ENCODE data around the gene CACNB1.
"Not testable (repeated sequence)": the region's sequence is repeated elsewhere in the genome, so short reads cannot be mapped to it uniquely, and the experiment has no call there.

Gene CACNB1

DNA sequence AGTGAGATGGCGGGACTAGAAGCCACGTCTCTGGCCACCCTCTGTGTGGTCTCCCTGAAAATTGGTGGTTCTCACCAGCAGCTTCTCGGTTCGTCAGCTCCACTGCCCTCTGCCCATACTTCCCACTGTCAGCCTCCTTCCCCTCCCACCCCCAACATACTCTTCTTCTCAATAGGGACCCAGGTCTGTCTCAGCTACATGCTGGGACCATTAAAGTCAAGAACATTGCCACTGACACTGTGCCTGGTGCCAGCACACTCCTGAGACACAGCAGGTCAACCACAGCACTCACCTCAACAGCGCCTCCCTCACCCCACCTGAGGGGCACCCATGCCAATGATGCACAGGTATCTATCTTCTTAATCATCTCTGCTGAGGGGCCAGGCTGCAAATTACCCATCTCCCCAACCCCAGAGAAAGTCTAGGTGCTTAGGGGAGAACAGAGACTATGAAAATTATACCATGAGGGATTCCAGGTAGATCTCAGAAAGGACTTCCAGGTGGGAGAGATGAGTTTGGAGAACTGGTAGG is 47.3 kb downstream of the CACNB1 start:
- DNase-seq = no peak

DNA sequence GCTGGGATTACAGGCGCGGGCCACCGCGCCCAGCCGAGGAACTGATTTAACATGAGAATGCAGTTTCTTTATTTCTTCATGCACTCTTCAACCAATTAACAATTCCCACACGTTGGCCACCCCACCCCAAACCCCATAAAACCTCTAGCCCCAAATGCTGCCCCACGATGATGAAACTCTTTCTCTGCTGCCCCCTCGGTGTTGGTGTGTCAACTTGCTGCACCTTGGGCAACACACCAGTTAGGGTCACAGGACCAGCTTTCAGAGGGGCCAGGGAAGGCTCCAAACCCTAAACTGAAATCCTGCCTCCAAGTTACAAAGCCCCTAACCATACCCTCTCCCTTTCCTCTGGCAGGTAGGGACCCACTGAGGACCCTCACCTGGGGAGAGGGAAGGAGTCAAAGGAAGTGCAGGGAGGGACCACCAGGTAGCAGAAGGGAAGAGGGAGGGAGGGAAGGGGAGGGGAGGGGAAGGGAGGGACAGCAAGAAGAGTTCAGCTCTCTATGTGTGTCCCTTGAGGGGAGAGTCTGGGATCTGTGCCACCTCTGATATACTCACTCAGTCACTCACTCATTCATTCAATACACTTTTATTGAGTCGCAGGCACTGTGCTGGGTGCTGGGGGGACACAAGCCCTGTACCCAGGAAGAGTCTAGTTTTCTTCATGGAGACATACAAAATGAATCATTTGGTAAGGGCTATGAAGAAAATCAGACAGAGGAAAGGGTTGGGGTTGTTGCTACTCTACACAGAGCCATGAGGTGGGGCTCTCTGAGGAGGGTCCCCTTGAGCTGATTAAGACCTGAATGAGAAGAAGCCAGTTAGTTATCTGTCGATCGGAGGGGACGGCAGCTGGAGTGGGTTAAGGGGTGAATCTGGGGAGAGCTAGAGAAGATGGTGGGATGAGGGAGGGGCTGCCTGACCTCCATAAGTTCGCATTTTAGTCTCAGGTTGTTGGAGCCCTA is 50.0 kb downstream of the CACNB1 start:
- no peak for DNase-seq

DNA sequence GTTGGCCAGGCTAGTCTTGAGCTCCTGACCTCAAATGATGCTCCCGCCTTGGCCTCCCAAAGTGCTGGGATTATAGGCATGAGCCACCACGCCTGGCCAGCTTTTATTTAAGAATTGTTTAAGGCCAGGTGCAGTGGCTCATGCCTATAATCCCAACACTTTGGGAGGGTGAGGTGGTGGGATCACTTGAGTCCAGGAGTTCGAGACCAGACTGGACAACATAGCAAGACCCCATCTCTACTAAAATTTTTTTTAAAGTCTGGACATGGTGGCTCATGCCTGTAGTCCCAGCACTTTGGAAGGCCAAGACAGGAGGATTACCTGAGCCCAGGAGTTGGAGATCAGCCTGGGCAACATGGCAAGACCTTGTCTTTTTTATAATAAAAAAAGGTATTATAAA is 51.2 kb downstream of the CACNB1 start:
- DNase-seq = no peak

DNA sequence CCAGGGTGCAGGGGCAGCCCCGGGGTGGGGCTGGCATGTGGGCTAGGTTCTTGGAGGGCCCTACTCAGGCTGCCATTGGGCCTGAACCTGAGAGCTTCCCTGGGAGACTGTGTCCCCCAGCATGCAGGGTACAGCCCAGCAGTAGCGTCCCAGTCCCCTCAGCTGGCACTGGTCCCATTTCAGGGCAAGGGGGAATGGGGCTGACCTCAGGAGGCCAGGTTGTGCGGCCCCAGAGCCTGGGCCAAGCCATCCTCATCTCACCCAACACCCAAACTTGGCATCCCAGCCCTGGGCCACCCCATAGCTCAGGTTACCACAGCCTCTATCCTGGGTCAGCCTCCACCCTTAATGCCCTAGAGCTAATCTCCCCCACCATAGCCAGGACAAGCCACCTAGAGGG is 52.3 kb downstream of the CACNB1 start:
- DNase-seq = no peak

DNA sequence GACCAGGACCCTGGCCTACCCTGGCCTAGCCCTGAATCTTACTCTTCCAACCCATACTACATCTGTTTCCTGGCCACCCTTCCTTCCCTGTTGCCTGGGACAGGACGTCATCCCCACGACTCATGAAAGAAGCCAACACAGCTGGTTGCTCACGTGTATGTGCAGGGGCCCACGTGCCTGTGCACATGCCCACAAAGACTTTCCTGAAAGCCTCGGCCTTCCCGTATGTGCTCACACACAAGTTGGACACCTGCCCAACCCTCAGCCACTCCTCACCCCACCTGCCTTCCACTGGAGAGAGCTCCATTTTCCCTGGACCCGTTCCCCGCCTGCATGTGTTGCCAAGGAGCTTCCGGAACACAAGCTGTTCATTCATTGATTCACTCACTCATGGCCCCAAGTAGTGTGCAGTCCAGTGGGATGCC is 53.0 kb downstream of the CACNB1 start:
- DNase-seq = no peak

DNA sequence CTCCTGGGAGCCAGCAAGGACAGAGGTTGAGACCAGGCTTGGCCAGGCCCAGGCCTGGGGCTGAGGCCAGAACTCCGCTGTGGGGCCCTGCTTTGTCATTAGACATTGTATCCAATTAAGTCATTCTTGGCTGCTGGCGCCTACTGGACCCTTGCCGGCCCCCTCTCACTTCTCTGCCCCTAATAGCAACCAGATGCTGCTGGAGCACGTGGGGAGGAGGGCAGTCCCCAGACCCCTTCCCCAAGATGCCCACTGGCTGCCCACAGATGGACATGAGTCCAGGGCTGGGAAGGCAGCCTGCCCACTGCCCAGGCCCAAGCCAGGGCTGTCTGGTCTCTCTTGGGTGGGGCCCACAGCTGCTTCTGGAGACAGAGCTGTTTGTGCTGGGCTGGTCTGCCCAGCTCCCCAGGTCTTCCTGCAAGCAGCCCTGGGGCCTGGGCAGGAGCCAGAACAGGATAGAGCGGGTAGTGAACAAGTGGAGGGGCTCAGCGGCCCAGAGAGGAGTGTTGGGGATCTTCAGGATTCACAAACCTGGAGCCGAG is 53.8 kb downstream of the CACNB1 start:
- DNase-seq = no peak

DNA sequence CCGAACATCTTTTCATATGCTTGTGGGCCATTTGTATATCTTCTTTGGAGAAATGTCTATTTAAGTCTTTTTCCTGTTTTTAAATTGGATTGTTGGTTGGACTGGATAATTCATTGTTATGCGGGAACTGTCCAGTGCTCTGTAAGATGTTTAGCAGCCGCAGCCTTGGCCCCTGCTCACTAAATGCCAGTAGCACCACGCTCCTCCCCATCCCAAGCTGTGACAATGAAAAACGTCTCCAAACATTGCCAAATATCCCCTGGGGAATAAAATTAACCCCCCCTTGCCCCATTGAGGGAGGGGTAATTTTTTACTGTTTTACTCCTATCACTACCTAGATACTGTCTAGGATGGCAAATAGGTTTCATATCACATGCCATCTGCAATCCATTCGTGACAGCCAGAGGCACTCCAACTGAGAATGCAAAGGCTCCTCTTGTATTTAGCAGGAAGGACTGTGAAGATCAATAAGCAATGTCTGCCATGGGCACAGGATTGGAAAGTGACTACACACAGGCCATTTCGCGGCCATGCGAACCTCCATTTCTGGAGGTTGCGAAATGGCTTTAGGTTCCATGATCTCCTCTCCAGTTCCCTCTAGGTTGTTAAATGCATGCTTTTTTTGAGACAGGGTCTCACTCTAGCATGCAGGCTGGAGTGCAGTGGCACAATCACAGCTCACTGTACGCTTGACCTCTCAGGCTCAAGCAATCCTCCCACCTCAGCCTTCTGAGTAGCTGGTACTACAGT is 55.4 kb downstream of the CACNB1 start:
- DNase-seq = no peak

DNA sequence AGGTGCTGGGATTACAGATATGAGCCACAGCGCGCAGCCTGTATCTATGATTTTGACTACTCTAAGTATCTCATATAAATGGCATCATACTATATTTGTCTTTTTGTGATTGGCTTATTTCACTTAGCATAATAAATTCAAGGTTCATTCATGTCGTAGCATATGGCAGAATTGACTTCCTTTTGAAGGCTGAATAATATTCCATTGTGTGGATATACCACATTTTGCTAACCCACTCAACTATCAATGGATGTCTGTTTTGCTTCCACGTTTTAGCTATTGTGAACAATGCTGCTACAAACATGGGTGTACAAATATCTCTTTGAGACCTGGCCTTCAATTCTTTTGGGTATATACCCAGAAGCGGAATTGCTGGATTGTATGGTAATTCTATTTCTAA is 56.2 kb downstream of the CACNB1 start:
- DNase-seq = no peak

DNA sequence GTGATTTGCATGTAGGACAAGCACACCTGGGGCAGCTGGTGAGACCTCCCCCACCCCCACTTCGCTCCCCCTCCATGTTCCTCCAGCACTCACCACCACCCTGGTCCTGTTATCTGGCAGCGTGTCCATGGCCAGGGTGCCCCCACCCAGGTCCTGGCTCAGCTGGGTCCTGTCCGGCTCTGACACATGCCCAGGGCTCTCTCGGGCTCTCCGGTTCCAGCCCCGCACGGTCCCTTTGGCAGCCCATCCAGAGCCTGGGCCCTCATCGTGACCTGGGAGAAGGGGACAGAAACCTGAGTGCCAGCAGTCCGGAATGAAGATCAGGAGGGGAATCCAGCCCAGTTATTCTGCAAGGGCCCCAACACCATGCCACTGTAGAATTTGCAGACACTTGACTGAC is 57.9 kb downstream of the CACNB1 start:
- no peak for DNase-seq

DNA sequence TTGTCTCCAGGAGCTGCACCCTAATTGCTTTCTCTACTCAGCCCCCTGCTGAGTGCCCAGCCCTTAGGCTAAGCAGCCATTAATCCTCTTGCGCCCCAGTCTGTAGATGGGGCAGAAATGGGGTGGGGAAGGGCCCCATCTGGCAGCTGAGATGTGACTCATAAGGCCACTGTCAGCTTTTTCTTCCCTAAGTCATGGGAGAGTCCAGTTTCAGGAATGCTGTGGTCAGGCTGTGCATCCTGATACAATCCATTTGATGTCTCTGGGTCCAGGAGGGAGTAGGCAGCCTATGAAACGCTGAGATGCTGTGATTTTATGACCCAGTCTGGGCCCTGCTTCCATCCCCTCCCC is 58.3 kb downstream of the CACNB1 start:
- no peak for DNase-seq

DNA sequence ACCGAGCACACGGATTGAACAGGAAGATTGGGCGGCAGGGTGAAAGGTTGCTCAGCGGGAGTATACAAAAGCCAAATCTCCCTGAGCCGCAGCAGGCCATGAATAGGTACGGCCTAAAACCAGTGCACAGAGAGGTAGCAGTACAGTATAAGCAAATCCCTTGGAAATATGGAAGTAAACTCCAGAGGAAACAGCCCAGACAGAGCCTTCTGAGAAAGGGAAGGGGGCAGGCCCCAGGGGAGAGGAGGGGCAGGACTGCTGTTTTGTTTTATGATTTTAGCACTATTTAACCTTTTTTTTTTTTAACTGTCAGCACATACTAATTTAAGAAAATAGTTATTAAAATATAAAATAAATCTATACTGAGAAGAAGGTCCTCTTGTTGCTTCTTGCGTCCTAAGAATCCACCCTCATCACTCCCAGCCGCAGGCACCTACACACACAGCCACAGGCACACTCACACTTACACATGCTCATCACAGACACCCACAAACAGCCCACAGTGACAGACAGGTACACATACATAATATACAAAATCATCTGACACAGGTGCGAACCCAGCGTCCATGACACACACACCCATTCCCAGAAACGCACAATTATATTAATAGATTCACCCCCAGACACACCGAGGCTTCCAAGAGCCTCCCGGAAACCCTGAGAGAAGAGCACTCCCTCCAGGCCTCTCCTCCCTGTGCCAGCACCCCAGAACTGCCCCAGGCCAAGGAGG is 58.9 kb downstream of the CACNB1 start:
- DNase-seq = no peak

DNA sequence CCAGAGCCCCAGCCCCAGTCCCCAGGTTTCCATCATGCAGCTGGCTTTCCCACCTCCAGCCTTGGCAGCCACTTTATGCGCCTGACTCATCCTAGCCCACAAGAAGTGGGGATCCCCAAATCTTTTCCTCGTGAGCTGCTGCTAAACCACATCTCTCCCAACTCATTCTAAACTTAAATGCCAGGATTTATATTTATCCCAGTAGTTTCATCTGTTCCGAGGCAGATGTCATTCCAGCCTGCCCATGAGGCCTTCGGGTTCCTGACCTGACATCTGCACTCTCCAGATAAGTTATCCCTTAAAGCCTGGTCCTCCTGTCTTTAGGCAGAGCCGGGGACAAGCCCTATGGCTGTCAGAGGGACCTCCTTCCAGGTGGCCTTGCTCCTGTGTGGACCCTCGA is 62.6 kb downstream of the CACNB1 start:
- DNase-seq = no peak

DNA sequence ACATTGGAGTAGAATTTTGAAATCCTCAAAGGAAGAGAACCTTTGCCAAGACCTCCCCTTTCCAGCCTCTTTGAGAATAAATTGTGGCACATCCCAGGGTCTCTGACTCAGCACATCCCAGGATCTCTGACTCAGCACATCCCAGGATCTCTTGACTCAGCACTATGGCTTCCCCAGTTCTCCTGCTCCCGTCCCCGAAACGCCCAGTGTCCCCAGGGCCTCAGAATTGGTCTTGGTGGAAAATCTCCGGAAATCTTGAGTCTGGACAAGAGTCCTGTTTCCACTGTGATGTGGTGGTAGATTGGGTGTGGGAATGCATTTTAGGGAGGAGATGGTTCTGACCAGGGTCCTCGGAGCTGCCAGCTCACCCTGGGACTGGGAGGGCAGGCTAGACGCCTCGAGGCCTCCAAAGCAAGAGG is 65.3 kb downstream of the CACNB1 start:
- DNase-seq = no peak

DNA sequence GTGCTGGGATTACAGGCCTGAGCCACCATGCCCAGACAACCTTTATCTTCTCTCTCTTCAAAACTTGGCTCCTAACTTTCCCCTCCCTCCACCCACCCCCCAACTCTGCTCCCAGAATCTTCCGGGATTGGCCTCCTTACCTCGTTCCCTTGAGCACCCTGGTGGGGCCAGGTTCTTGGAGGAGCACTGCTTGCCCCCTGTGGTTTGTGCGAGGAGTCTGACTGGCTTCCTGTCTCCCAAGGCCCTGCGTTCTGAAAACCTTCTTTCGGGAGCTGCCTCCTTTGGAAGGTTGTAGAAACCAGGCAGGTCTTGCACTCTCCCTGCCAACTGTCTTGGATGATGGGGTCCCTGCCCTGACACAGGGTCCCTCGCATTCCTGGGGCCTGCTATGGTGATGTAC is 65.9 kb downstream of the CACNB1 start:
- no peak for DNase-seq

DNA sequence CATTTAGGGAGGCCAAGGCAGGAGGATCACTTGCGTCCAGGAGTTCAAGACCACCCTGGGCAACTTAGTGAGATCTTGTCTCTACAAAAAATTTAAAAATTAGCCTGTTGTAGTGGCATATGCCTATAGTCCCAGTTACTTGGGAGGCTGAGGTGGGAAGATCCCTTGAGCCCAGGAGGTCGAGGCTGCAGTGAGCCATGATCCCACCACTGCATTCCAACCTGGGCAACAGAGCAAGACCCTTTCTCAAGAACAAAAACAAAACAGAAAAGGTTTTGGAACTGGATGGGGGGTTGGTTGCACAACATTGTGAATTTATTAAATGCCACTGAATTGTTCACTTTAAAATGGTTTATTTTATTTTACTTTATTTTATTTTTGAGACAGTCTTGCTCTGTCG is 67.3 kb downstream of the CACNB1 start:
- DNase-seq = no peak

DNA sequence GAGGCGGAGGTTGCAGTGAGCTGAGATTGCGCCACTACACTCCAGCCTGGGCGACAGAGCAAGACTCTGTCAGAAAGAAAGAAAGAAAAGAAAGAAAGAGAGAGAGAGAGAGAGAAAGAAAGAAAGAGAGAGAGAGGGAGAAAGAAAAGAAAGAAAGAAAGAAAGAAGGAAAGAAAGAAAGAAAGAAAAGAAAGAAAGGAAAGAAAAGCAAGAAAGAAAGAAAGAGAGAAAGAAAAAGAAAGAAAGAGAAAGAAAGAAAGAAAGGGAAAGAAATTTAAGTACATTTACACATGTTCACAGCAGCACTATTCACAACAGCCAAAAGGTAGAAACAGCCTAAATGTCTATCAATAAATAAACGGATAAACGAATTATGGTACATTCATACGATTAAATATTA is 67.9 kb downstream of the CACNB1 start:
- not testable (repeated sequence) for DNase-seq

DNA sequence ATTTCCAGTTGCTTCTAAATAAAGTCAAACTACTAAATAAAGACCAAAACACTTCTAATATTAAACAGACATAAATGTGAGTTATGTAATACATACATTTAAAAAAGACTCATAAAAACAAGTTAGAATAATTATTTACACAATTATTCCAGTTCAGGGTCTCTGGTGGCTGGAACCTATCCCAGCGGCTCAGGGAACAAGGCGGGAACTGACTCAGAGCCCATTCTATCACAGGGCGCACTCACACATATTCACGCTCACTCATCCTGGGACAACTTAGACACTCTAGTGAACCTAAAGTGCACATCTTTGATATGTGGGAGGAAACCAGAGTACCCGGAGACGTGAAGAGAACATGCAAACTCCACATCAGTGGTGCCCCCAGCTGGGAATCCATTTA is 71.0 kb downstream of the CACNB1 start:
- no peak for DNase-seq

DNA sequence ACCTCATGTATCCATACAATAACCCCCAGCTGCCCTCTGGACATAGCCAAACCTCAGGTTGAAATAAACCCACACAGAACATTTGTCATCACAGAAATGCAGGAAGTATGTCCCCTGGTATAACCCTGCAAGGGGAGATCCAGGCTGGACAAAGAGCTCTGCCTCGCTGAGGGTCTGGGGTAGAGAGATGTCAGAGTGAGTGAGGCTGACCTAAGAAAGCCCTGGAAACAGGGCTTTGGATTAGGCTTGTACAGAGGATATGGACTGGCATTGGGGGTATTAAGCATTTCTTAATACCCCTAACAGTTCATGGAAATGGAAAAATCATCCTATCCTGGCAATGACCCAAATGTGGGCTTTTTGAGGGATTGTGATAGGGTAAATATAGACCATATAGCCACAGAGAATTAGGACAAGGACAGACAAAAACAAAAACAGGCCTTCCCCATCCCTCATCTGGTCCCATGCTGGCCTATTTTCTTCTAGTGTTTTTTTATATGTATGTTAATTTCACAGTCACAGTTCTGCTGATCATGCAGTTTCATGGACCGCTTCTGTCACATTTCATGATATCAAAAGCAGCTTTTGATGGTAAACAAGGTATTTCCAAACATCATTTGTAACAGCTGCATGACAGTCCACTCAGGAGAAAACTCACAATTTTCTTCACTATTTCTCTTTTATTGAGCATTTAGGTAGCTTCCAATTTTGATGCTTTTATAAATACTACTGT is 72.2 kb downstream of the CACNB1 start:
- DNase-seq = no peak

DNA sequence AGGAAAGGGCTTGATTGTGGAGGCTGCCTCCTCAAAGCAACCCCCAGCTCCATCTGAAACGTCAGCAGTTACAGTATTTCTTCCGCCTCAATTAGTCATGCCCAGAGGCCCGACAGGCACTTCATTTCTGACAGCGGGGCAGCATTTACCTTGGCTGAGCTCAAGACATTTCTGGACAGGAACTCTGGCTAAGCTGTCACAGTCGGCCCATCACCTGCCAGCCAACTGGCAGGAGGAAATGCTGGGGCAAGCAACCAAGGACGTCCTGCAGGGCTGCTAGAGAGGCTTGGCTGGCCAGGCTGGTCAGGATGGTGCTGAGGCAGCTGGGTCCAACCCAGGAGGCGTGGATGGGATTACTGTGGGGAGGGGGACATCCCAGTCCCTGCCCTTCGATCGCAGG is 73.8 kb downstream of the CACNB1 start:
- no peak for DNase-seq
